T-helper 2 cell treated with Interferon-gamma antibody and Interleukin-4, amounts not matched to agents 100 ng/mL and 5 ng/mL, for 36 hours (primary cell): ENCODE measurements around the gene SLC13A5. TPM values are rescaled to one million over a fixed set of nuclear protein-coding genes. Genes with fewer than 3 reads are reported as not detected.

Source experiments
- intact Hi-C: fragments of 100-400 bp; cut with micrococcal nuclease; formaldehyde crosslinking; loops from one replicate; pipeline ENCODE4 v1.15.1; 2023
- total RNA-seq: library from RNA; stranded (reverse); gene quantifications from 2 replicates; pipeline ENCODE4 v1.2.3, GENCODE V29; 2022

The SLC13A5 gene
- total RNA-seq, 1 donor from 2014 or later = not detected

GRCh38 chr17:6640536-6641246 lies 72.5 kb downstream of the SLC13A5 start, which contains the start of the genes KIAA0753 and TXNDC17:
TSS of gene KIAA0753 (minus strand) at chr17:6640711. CDS start at chr17:6635103, 5,608 bp downstream.
TSS of gene TXNDC17 (plus strand) at chr17:6641060. CDS start at chr17:6641083, 23 bp downstream.
- intact Hi-C loops = loop anchor here (1.0 to 10.0 kb wide), 3 partner anchors 11 to 374 kb away; partner anchors contain the start of genes C17orf100, MED31 and PIMREG

- intact Hi-C loops = loop anchor here (1.0 to 10.0 kb wide), 3 partner anchors 11 to 375 kb away; partner anchors contain the start of genes C17orf100, MED31 and PIMREG
Measured at GRCh38 chr17:6639586-6640535, 73.3 kb downstream of the SLC13A5 start.

- intact Hi-C loops = no loop called here
Measured at GRCh38 chr17:6639014-6639585, 74.1 kb downstream of the SLC13A5 start.

- intact Hi-C loops = no loop called here
Measured at GRCh38 chr17:6638046-6638908, 74.9 kb downstream of the SLC13A5 start.

GRCh38 chr17:6637458-6637840 lies 75.7 kb downstream of the SLC13A5 start:
- intact Hi-C loops = no loop called here

GRCh38 chr17:6636616-6637457 lies 76.3 kb downstream of the SLC13A5 start:
- intact Hi-C loops = no loop called here

- intact Hi-C loops = no loop called here
Measured at GRCh38 chr17:6636105-6636504, 77.1 kb downstream of the SLC13A5 start.

Other genes starting within 250 kb of the SLC13A5 start
- gene PITPNM3, start 156.8 kb downstream of the SLC13A5 start, total RNA-seq = 0.50 and 0.77 TPM in 2 replicates
- gene KIAA0753, start 72.7 kb downstream of the SLC13A5 start, total RNA-seq = 16.5 and 19.1 TPM in 2 replicates
- gene TXNDC17, start 72.3 kb downstream of the SLC13A5 start, total RNA-seq = 76.9 and 82.4 TPM in 2 replicates
- 16.8 and 19.1 TPM in 2 replicates for gene MED31, start 61.8 kb downstream of the SLC13A5 start, total RNA-seq
- 1.6 and 1.7 TPM in 2 replicates for gene C17orf100, start 61.6 kb downstream of the SLC13A5 start, total RNA-seq
- gene XAF1, start 42.7 kb upstream of the SLC13A5 start, total RNA-seq = 199 and 213 TPM in 2 replicates
- 1.6 TPM in 2 replicates for gene FBXO39, start 62.8 kb upstream of the SLC13A5 start, total RNA-seq
- not detected in 2 replicates for gene TEKT1, start 118.4 kb upstream of the SLC13A5 start, total RNA-seq